Right ventricle myocardium inferior (tissue), 1 donor: ENCODE data around the gene MLN. TPM values are rescaled to one million over a fixed set of nuclear protein-coding genes. Genes with fewer than 3 reads are reported as not detected.
"Not testable (repeated sequence)": the region's sequence is repeated elsewhere in the genome, so short reads cannot be mapped to it uniquely, and the experiment has no call there.

Experiments
- ATAC-seq: fragments of 200-7000 bp; cut with Tn5 transposase; one replicate; pipeline ENCODE4 v1.9.1; 2020; ENCODE audit warnings: mild to moderate bottlenecking, moderate library complexity
- DNase-seq: peaks from one replicate; pipeline ENCODE4 v3.0.0; 2021; ENCODE audit errors: missing footprints
- intact Hi-C: fragments of 100-400 bp; cut with DNase I; formaldehyde crosslinking; loops from one replicate; pipeline ENCODE4 v1.11.0; 2022
- total RNA-seq: library from RNA; stranded (reverse); fragmentation: NEBNext Ultra II Directional; extraction: Animal tissue kit (Norgen Biotek cat#: 25700); gene quantifications from one replicate; pipeline ENCODE4 v1.2.1, GENCODE V29; 2021
- donor health status: DM: no; HTN: yes; CAD: no; lungs with severe emphysema.

The MLN gene
- total RNA-seq, 1 donor from 2014 or later: not detected

- intact Hi-C loops: no loop called here
- ATAC-seq: no peak
- DNase-seq: no peak
Observed at GRCh38 chr6:33837971-33838665, 34.3 kb upstream of the MLN start.

- ATAC-seq: no peak
Observed at GRCh38 chr6:33836806-33837469, 33.1 kb upstream of the MLN start.

GRCh38 chr6:33834401-33835392 is 30.9 kb upstream of the MLN start:
- intact Hi-C loops: no loop called here
- no peak for ATAC-seq
- no peak for DNase-seq

More at GRCh38 chr6:33836806-33837469, 33.1 kb upstream of the MLN start:
- no peak for DNase-seq
- intact Hi-C loops: no loop called here

- intact Hi-C loops: no loop called here
- no peak for ATAC-seq
- DNase-seq: no peak
Observed at GRCh38 chr6:33833599-33833998, 29.8 kb upstream of the MLN start.

GRCh38 chr6:33832831-33833230 is 29.0 kb upstream of the MLN start:
- ATAC-seq, intact Hi-C loops, DNase-seq: not testable (repeated sequence)

- intact Hi-C loops, DNase-seq, ATAC-seq: not testable (repeated sequence)
Observed at GRCh38 chr6:33831725-33832124, 27.9 kb upstream of the MLN start.

GRCh38 chr6:33830635-33831240 is 26.9 kb upstream of the MLN start:
- DNase-seq (no peak), ATAC-seq (no peak)
- intact Hi-C loops: no loop called here

- peak; percentile 81 for ATAC-seq
Observed at GRCh38 chr6:33828764-33829731, 25.2 kb upstream of the MLN start.

GRCh38 chr6:33828452-33828763 is 24.6 kb upstream of the MLN start:
- intact Hi-C loops: loop anchor here (2.0 kb wide), 1 partner anchor 58 kb away; no protein-coding TSS in a partner anchor
- DNase-seq: no peak
- ATAC-seq: no peak

More at GRCh38 chr6:33828764-33829731, 25.2 kb upstream of the MLN start:
- no peak for DNase-seq
- intact Hi-C loops: loop anchor here (2.0 kb wide), 1 partner anchor 58 kb away; no protein-coding TSS in a partner anchor

- DNase-seq (no peak), ATAC-seq (no peak)
- intact Hi-C loops: loop anchor here (2.0 kb wide), 1 partner anchor 59 kb away; no protein-coding TSS in a partner anchor
Observed at GRCh38 chr6:33827546-33828451, 24.0 kb upstream of the MLN start.

GRCh38 chr6:33826537-33826936 is 22.7 kb upstream of the MLN start:
- ATAC-seq (no peak), DNase-seq (no peak)
- intact Hi-C loops: no loop called here

GRCh38 chr6:33824461-33825154 is 20.8 kb upstream of the MLN start:
- ATAC-seq: no peak
- intact Hi-C loops: no loop called here
- DNase-seq: no peak

GRCh38 chr6:33823806-33824205 is 20.0 kb upstream of the MLN start:
- DNase-seq: no peak
- no peak for ATAC-seq
- intact Hi-C loops: no loop called here

- no peak for DNase-seq
- ATAC-seq: no peak
Observed at GRCh38 chr6:33822575-33823395, 19.0 kb upstream of the MLN start.

GRCh38 chr6:33820784-33821520 is 17.1 kb upstream of the MLN start:
- no peak for DNase-seq
- intact Hi-C loops: no loop called here
- no peak for ATAC-seq

More at GRCh38 chr6:33822575-33823395, 19.0 kb upstream of the MLN start:
- intact Hi-C loops: no loop called here
